IMR-90 (cell line): ENCODE results near the gene AGBL3. TPM values are rescaled to one million over a fixed set of nuclear protein-coding genes. Genes with fewer than 3 reads are reported as not detected.

Source experiments
- ATAC-seq: fragments of 200-7000 bp; cut with Tn5 transposase; 2 replicates; pipeline ENCODE4 v1.9.1; 2020; ENCODE audit warnings: low read depth, mild to moderate bottlenecking, moderate library complexity
- BruUV-seq: library from RNA; stranded (reverse); fragments of 400-500 nt; replicated peaks from 2 replicates; lab custom pipeline; 2021; lab: Mats Ljungman, UMichigan
- CTCF ChIA-PET: fragments of 300-600 bp; formaldehyde crosslinking; extraction: SDS; loops from one replicate; lab custom pipeline; 2021; ENCODE audit warnings: antibody characterized with exemption; lab: Yijun Ruan, JAX
- POLR2A ChIA-PET: fragments of 300-600 bp; sonication (Branson Sonifier 250); formaldehyde crosslinking; loops from one replicate; lab custom pipeline; 2022; ENCODE audit warnings: antibody characterized with exemption; ENCODE audit not compliant: unreplicated experiment; lab: Charles Lee
- DNase-seq: peaks from one replicate; pipeline ENCODE4 v3.0.0; 2013
- H2AFZ ChIP-seq: replicated peaks from 2 replicates; pipeline ENCODE3; 2013; ENCODE audit warnings: low read length, mild to moderate bottlenecking; ENCODE audit not compliant: poor library complexity
- H2AK5ac ChIP-seq: 2 replicates; pipeline ENCODE4 v1.6.1; 2013; ENCODE audit warnings: low read depth, low read length, inconsistent platforms
- H2AK9ac ChIP-seq: replicated peaks from 2 replicates; pipeline ENCODE3; 2013; ENCODE audit warnings: mild to moderate bottlenecking, low read depth, low read length, moderate library complexity; ENCODE audit not compliant: poor library complexity
- H2BK120ac ChIP-seq: 2 replicates; pipeline ENCODE4 v1.6.1; 2013; ENCODE audit warnings: low read depth, low read length, inconsistent platforms
- H2BK15ac ChIP-seq: 3 replicates; pipeline ENCODE4 v1.6.1; 2013; ENCODE audit warnings: low read depth, low read length, inconsistent platforms
- H2BK20ac ChIP-seq: 2 replicates; pipeline ENCODE4 v1.6.1; 2013; ENCODE audit warnings: low read depth, mild to moderate bottlenecking, inconsistent platforms, low read length, moderate library complexity
- H2BK5ac ChIP-seq: 2 replicates; pipeline ENCODE4 v1.6.1; 2013; ENCODE audit warnings: mild to moderate bottlenecking, low read depth, low read length, inconsistent platforms; ENCODE audit not compliant: poor library complexity, severe bottlenecking
- H3K14ac ChIP-seq: replicated peaks from 2 replicates; pipeline ENCODE4 v1.6.1; 2013; ENCODE audit warnings: low read depth, low read length, inconsistent platforms
- H3K18ac ChIP-seq: 2 replicates; pipeline ENCODE4 v1.6.1; 2013; ENCODE audit warnings: low read depth, low read length, control low read depth
- H3K23ac ChIP-seq: 2 replicates; pipeline ENCODE4 v1.6.1; 2013; ENCODE audit warnings: low read depth, low read length, inconsistent platforms
- H3K27ac ChIP-seq: 2 replicates; pipeline ENCODE4 v1.5.1; 2013; ENCODE audit warnings: mild to moderate bottlenecking, control low read depth, low read length; ENCODE audit not compliant: insufficient read depth
- H3K27me3 ChIP-seq: 2 replicates; pipeline ENCODE4 v1.6.1; 2013; ENCODE audit warnings: low read length; ENCODE audit not compliant: control insufficient read depth, insufficient read depth
- H3K36me3 ChIP-seq: 2 replicates; pipeline ENCODE4 v1.6.1; 2013; ENCODE audit warnings: low read length, mixed read lengths; ENCODE audit not compliant: control insufficient read depth, insufficient read depth
- H3K4ac ChIP-seq: 2 replicates; pipeline ENCODE4 v1.6.1; 2013; ENCODE audit warnings: low read depth, low read length, inconsistent platforms
- H3K4me1 ChIP-seq: 2 replicates; pipeline ENCODE4 v1.6.1; 2013; ENCODE audit warnings: low read length, mixed read lengths; ENCODE audit not compliant: control insufficient read depth, insufficient read depth
- H3K4me2 ChIP-seq: 2 replicates; pipeline ENCODE4 v1.6.1; 2013; ENCODE audit warnings: low read depth, mild to moderate bottlenecking, control low read depth, low read length, moderate library complexity
- H3K4me3 ChIP-seq: 2 replicates; pipeline ENCODE4 v1.5.1; 2013; ENCODE audit warnings: low read depth, mild to moderate bottlenecking, control low read depth, low read length, moderate library complexity; ENCODE audit not compliant: insufficient read depth
- H3K56ac ChIP-seq: 2 replicates; pipeline ENCODE4 v1.6.1; 2013; ENCODE audit warnings: low read length, inconsistent platforms; ENCODE audit not compliant: insufficient read depth; ENCODE audit errors: extremely low read depth
- H3K79me1 ChIP-seq, 2 experiments: 2 replicates each; pipeline ENCODE4 v1.6.1; 2013; ENCODE audit warnings: low read length in 2 of 2, inconsistent platforms in 1 of 2, low read depth in 1 of 2
- H3K9ac ChIP-seq: 2 replicates; pipeline ENCODE4 v1.6.1; 2013; ENCODE audit warnings: low read depth, low read length, control low read depth
- H3K9me1 ChIP-seq: 2 replicates; pipeline ENCODE4 v1.6.1; 2013; ENCODE audit warnings: low read length, inconsistent platforms; ENCODE audit not compliant: insufficient read depth
- H3K9me3 ChIP-seq: 2 replicates; pipeline ENCODE4 v1.6.1; 2013; ENCODE audit warnings: low read length; ENCODE audit not compliant: control insufficient read depth, insufficient read depth
- H4K20me1 ChIP-seq: 2 replicates; pipeline ENCODE4 v1.6.1; 2013; ENCODE audit warnings: low read length, inconsistent platforms; ENCODE audit not compliant: insufficient read depth
- H4K5ac ChIP-seq: 2 replicates; pipeline ENCODE4 v1.6.1; 2013; ENCODE audit warnings: mild to moderate bottlenecking, low read depth, low read length, control low read depth
- H4K8ac ChIP-seq, 2 experiments: 2 replicates each; pipeline ENCODE4 v1.6.1; 2013; ENCODE audit warnings: low read depth in 2 of 2, low read length in 2 of 2, control low read depth in 1 of 2, inconsistent platforms in 1 of 2
- H4K91ac ChIP-seq: 2 replicates; pipeline ENCODE4 v1.6.1; 2013; ENCODE audit warnings: low read depth, low read length, inconsistent platforms; ENCODE audit not compliant: insufficient read depth
- FOS ChIP-seq: fragments of 150-350 bp; IDR thresholded peaks from 2 replicates; pipeline ENCODE4 v1.6.1; 2016; ENCODE audit warnings: low read depth, low read length
- MAFK ChIP-seq: IDR thresholded peaks from 2 replicates; pipeline ENCODE4 v1.6.1; 2012; ENCODE audit warnings: low read depth, low read length, improper control_type of control experiment
- MAZ ChIP-seq: IDR thresholded peaks from 2 replicates; pipeline ENCODE4 v1.6.1; 2012; ENCODE audit warnings: low read depth, mild to moderate bottlenecking, low read length, improper control_type of control experiment, moderate library complexity, borderline replicate concordance
- POLR2A ChIP-seq: IDR thresholded peaks from 2 replicates; pipeline ENCODE4 v1.6.1; 2012; ENCODE audit warnings: mild to moderate bottlenecking, low read depth, low read length
- RAD21 ChIP-seq: IDR thresholded peaks from 2 replicates; pipeline ENCODE4 v1.6.1; 2012; ENCODE audit warnings: low read length, improper control_type of control experiment
- RCOR1 ChIP-seq: IDR thresholded peaks from 2 replicates; pipeline ENCODE4 v1.6.1; 2012; ENCODE audit warnings: mild to moderate bottlenecking, low read length, improper control_type of control experiment; ENCODE audit not compliant: insufficient replicate concordance
- RFX5 ChIP-seq: IDR thresholded peaks from 2 replicates; pipeline ENCODE4 v1.8.0; 2012; ENCODE audit warnings: low read depth, mild to moderate bottlenecking, low read length, moderate library complexity
- WGBS, 2 experiments: methylation state at CpG; one replicate each; pipeline versions ENCODE4 v1.1.5 to v1.1.7; 2013; ENCODE audit warnings: missing lambda C conversion rate in 2 of 2; ENCODE audit not compliant: insufficient read length in 1 of 2; ENCODE audit errors: extremely low coverage in 2 of 2; 5-methylcytosine and 5-hydroxymethylcytosine counted together
- dilution Hi-C: fragments of 300-500 bp; cut with HindIII; formaldehyde crosslinking; loops from one replicate; pipeline ENCODE4 v1.14.3; 2018; ENCODE audit warnings: low sequenced_read_pairs; ENCODE audit not compliant: unreplicated experiment
- in situ Hi-C: fragments of 300-500 bp; cut with MboI; formaldehyde crosslinking; loops from 3 replicates; pipeline ENCODE4 v1.14.3; 2019; ENCODE audit warnings: low sequenced_read_pairs, inconsistent platforms, mixed read lengths
- intact Hi-C: fragments of 100-400 bp; cut with micrococcal nuclease; formaldehyde crosslinking; loops from 2 replicates; pipeline ENCODE4 v1.10.0; 2022
- polyA plus RNA-seq, 3 experiments: library from polyadenylated mRNA; depleted of rRNA; stranded (reverse); fragments of >200 nt; gene quantifications; 2 replicates each; pipeline ENCODE4 v1.2.3, GENCODE V29; 2012; ENCODE audit warnings: low replicate concordance in 1 of 3
- total RNA-seq: library from RNA; depleted of rRNA; stranded (reverse); fragments of >200 nt; gene quantifications from 2 replicates; pipeline ENCODE4 v1.2.3, GENCODE V29; 2012
- TF ChIP-seq, protein P1 (sequence below): fragments of 150-350 bp; IDR thresholded peaks from 2 replicates; pipeline ENCODE4 v1.6.1; 2017; ENCODE audit warnings: mild to moderate bottlenecking, antibody characterized with exemption, low read length, low read depth
- TF ChIP-seq, protein P2 (sequence below): fragments of 150-350 bp; IDR thresholded peaks from 2 replicates; pipeline ENCODE4 v1.6.1; 2016; ENCODE audit warnings: low read depth, mild to moderate bottlenecking, low read length, moderate library complexity, borderline replicate concordance
- TF ChIP-seq, protein P3 (sequence below): conservative IDR thresholded peaks from 2 replicates; pipeline ENCODE4 v1.5.1; 2012; ENCODE audit warnings: mild to moderate bottlenecking, low read depth, low read length, improper control_type of control experiment

The AGBL3 gene
- total and polyA plus RNA-seq, 2 of the 4 experiments (the other 2 are of a cell fraction): 0.18 to 0.65 TPM

DNA sequence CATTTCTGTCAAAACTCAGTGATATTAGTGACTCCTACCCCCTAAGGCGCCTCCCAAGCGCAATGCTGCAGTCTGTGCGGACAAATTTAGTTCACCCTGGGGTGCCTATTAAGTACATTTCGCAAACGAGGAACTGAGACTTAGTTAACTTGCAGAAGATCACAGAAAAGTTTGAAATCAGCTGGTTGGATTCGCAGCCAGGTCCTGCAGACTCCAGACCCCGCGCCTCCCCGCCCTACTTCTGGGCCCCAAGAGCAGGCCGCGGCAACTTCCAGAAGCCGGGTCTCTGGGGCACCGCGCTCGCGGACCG is 183.6 kb downstream of the AGBL3 start:
- dilution Hi-C loops (no loop called here), intact Hi-C loops (loop anchor here (1.0 to 2.0 kb wide), 5 partner anchors 41 to 537 kb away; partner anchors contain the start of genes AGBL3 and WDR91), in situ Hi-C loops (loop anchor here (10.0 kb wide), 2 partner anchors 185 to 485 kb away; partner anchors contain the start of gene AGBL3)
- ATAC-seq (no peak), DNase-seq (no peak)
- CTCF ChIA-PET: interaction anchor here (3.7 kb wide), 1 partner anchor 184 kb away, joined by 17 read pairs; the partner anchor contains the start of gene AGBL3
- peaks cover 20% of the 10 kb centered on the region for H3K9me1 ChIP-seq
- peak overlapping the region; percentile 86 for H3K9ac ChIP-seq
- H2BK15ac ChIP-seq: no peak overlapping the region
- WGBS, 2 experiments: 1% methylated on average over 15 of the region's 17 CpGs; no CpG with 5 or more reads in 1 of the 2 experiments
- peak overlapping the region; percentile 85 for H2AFZ ChIP-seq
- H3K4me2 ChIP-seq: peak overlapping the region; percentile 80
- peak overlapping the region; percentile 55; the same call in 1 of the 2 replicates for H4K91ac ChIP-seq
- H3K4me1 ChIP-seq: peaks cover 12% of the 10 kb centered on the region
- peak overlapping the region; percentile 73; the same call in 1 of the 2 replicates for H3K14ac ChIP-seq
- 0 out of 2 replicates have a peak, but pooled peaks cover 4% of the 10 kb centered on the region for H4K20me1 ChIP-seq
- H3K79me1 ChIP-seq: peaks cover 30 to 50% of the 10 kb centered on the region in 2 experiments
- H2BK120ac ChIP-seq: no peak overlapping the region
- POLR2A ChIA-PET: no interaction called here
- H3K9me3 ChIP-seq: no peaks in the 10 kb centered on the region
- H2AK5ac ChIP-seq: peak overlapping the region; percentile 11; the same call in 1 of the 2 replicates
- peak overlapping the region; percentile 72 for H4K5ac ChIP-seq
- peak overlapping the region; percentile 96 for H3K27ac ChIP-seq
- H2BK5ac ChIP-seq: peak overlapping the region; percentile 64
- TF ChIP-seq FOS (no peak), RFX5 (no peak), MAFK (no peak), RCOR1 (no peak), MAZ (no peak), POLR2A (no peak), RAD21 (no peak)
- TF ChIP-seq, protein P1, sequence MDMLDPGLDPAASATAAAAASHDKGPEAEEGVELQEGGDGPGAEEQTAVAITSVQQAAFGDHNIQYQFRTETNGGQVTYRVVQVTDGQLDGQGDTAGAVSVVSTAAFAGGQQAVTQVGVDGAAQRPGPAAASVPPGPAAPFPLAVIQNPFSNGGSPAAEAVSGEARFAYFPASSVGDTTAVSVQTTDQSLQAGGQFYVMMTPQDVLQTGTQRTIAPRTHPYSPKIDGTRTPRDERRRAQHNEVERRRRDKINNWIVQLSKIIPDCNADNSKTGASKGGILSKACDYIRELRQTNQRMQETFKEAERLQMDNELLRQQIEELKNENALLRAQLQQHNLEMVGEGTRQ: no peak
- TF ChIP-seq, protein P2, sequence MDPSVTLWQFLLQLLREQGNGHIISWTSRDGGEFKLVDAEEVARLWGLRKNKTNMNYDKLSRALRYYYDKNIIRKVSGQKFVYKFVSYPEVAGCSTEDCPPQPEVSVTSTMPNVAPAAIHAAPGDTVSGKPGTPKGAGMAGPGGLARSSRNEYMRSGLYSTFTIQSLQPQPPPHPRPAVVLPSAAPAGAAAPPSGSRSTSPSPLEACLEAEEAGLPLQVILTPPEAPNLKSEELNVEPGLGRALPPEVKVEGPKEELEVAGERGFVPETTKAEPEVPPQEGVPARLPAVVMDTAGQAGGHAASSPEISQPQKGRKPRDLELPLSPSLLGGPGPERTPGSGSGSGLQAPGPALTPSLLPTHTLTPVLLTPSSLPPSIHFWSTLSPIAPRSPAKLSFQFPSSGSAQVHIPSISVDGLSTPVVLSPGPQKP: no peak
- TF ChIP-seq, protein P3, sequence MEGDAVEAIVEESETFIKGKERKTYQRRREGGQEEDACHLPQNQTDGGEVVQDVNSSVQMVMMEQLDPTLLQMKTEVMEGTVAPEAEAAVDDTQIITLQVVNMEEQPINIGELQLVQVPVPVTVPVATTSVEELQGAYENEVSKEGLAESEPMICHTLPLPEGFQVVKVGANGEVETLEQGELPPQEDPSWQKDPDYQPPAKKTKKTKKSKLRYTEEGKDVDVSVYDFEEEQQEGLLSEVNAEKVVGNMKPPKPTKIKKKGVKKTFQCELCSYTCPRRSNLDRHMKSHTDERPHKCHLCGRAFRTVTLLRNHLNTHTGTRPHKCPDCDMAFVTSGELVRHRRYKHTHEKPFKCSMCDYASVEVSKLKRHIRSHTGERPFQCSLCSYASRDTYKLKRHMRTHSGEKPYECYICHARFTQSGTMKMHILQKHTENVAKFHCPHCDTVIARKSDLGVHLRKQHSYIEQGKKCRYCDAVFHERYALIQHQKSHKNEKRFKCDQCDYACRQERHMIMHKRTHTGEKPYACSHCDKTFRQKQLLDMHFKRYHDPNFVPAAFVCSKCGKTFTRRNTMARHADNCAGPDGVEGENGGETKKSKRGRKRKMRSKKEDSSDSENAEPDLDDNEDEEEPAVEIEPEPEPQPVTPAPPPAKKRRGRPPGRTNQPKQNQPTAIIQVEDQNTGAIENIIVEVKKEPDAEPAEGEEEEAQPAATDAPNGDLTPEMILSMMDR: no peak
- no TSS peak for BruUV-seq
- H3K4ac ChIP-seq: peak overlapping the region; percentile 85
- H3K36me3 ChIP-seq: peaks cover 35% of the 10 kb centered on the region
- H3K23ac ChIP-seq: peak overlapping the region; percentile 15; the same call in 1 of the 2 replicates
- H3K4me3 ChIP-seq: peak overlapping the region; percentile 91
- no peak overlapping the region for H2BK20ac ChIP-seq
- peak overlapping the region; percentile 75 to 84 for H4K8ac ChIP-seq
- H3K56ac ChIP-seq: peak overlapping the region; percentile 79; the same call in 1 of the 2 replicates
- no peaks in the 10 kb centered on the region for H3K27me3 ChIP-seq
- H3K18ac ChIP-seq: no peak overlapping the region; the same call in 1 of the 2 replicates
- peak overlapping the region; percentile 81 for H2AK9ac ChIP-seq
